Measurements from ENCODE around the gene IPO11.

- no peak for TF ChIP-seq YY1 (IDR thresholded peaks at IDR 0.05; ENCODE audit: insufficient read depth, insufficient read length)
- TF ChIP-seq ZNF274 (IDR thresholded peaks at IDR 0.05; ENCODE audit: low read depth, low read length): no peak
Measured at GRCh38 chr5:62475072-62475471, 62.5 kb downstream of the IPO11 start.

Data from NT2/D1 (cell line).